Osteoblast (primary cell): ENCODE data around the gene TNK2. TPM values are rescaled to one million over a fixed set of nuclear protein-coding genes. Genes with fewer than 3 reads are reported as not detected.
A peak's percentile ranks its signal among the peaks of the same experiment; 100 is the strongest.

Source experiments
- DNase-seq: peaks from one replicate; pipeline ENCODE4 v3.0.0; 2011; ENCODE audit warnings: low spot score, mixed read lengths; ENCODE audit not compliant: insufficient read length; ENCODE audit errors: missing footprints
- H2AFZ ChIP-seq: 2 replicates; pipeline ENCODE4 v1.6.0; 2011; ENCODE audit warnings: mild to moderate bottlenecking, low read length
- H3K27ac ChIP-seq: 2 replicates; pipeline ENCODE4 v1.5.1; 2011; ENCODE audit warnings: mild to moderate bottlenecking, low read depth, low read length, moderate library complexity
- H3K27me3 ChIP-seq: 2 replicates; pipeline ENCODE4 v1.6.0; 2012; ENCODE audit warnings: mild to moderate bottlenecking, control low read depth, inconsistent platforms, low read length, moderate library complexity; ENCODE audit not compliant: insufficient read depth
- H3K36me3 ChIP-seq: 2 replicates; pipeline ENCODE4 v1.5.1; 2011; ENCODE audit warnings: mild to moderate bottlenecking, low read length, control low read depth, moderate library complexity; ENCODE audit not compliant: insufficient read depth
- H3K4me1 ChIP-seq: 2 replicates; pipeline ENCODE4 v1.5.1; 2011; ENCODE audit warnings: mild to moderate bottlenecking, low read length, control low read depth, moderate library complexity; ENCODE audit not compliant: insufficient read depth
- H3K4me2 ChIP-seq: 2 replicates; pipeline ENCODE4 v1.6.0; 2011; ENCODE audit warnings: mild to moderate bottlenecking, low read length; ENCODE audit not compliant: insufficient read depth
- H3K4me3 ChIP-seq: fragments of 200-600 bp; sonication (generic); 3 replicates; pipeline ENCODE4 v1.5.1; 2012; ENCODE audit warnings: mild to moderate bottlenecking, low read length, inconsistent platforms; ENCODE audit not compliant: insufficient read depth
- H3K79me2 ChIP-seq: 2 replicates; pipeline ENCODE4 v1.6.0; 2012; ENCODE audit warnings: mild to moderate bottlenecking, low read length, control low read depth, inconsistent platforms; ENCODE audit not compliant: insufficient read depth
- H3K9me3 ChIP-seq: 2 replicates; pipeline ENCODE4 v1.5.1; 2011; ENCODE audit warnings: low read depth, low read length, control low read depth
- H4K20me1 ChIP-seq: 2 replicates; pipeline ENCODE4 v1.6.0; 2012; ENCODE audit warnings: mild to moderate bottlenecking, low read length, control low read depth; ENCODE audit not compliant: insufficient read depth
- CTCF ChIP-seq: IDR thresholded peaks from 2 replicates; pipeline ENCODE4 v1.5.1; 2011; ENCODE audit warnings: mild to moderate bottlenecking, low read depth, low read length, moderate library complexity; ENCODE audit errors: extremely low read depth
- total RNA-seq: library from RNA; depleted of rRNA; stranded (reverse); fragments of >200 nt; gene quantifications from 2 replicates; pipeline ENCODE4 v1.2.3, GENCODE V29; 2012

Gene TNK2
- total RNA-seq, 1 donor = 11.6 TPM

GRCh38 chr3:195868336-195868865 lies 40.0 kb downstream of the TNK2 start:
- Histone ChIP-seq H3K27me3 (no peaks in the 10 kb centered on the region), H3K36me3 (no peaks in the 10 kb centered on the region), H4K20me1 (peaks cover 17% of the 10 kb centered on the region), H3K9me3 (no peaks in the 10 kb centered on the region), H3K4me3 (no peak overlapping the region), H3K4me1 (peaks cover 3% of the 10 kb centered on the region), H3K4me2 (no peak overlapping the region), H2AFZ (no peak overlapping the region), H3K79me2 (peaks cover 5% of the 10 kb centered on the region), H3K27ac (no peak overlapping the region)
- no peak for TF ChIP-seq CTCF
- peak; percentile 70 for DNase-seq

- H3K27me3 ChIP-seq = no peaks in the 10 kb centered on the region
- peaks cover 4% of the 10 kb centered on the region for H3K79me2 ChIP-seq
- no peak overlapping the region for H3K27ac ChIP-seq
- peaks cover 5% of the 10 kb centered on the region for H3K4me1 ChIP-seq
- H4K20me1 ChIP-seq = peaks cover 12% of the 10 kb centered on the region
- no peaks in the 10 kb centered on the region for H3K9me3 ChIP-seq
- no peak overlapping the region for H2AFZ ChIP-seq
- no peaks in the 10 kb centered on the region for H3K36me3 ChIP-seq
- peak; percentile 69 for DNase-seq
- TF ChIP-seq CTCF = no peak
- H3K4me2 ChIP-seq = no peak overlapping the region
- no peak overlapping the region for H3K4me3 ChIP-seq
These were observed 40.6 kb downstream of the TNK2 start for GRCh38 chr3:195867631-195868335.

- Histone ChIP-seq H2AFZ (no peak overlapping the region), H3K27ac (no peak overlapping the region), H3K4me3 (no peak overlapping the region), H3K9me3 (no peaks in the 10 kb centered on the region), H3K27me3 (no peaks in the 10 kb centered on the region), H3K79me2 (no peaks in the 10 kb centered on the region), H3K4me2 (no peak overlapping the region), H3K4me1 (peaks cover 5% of the 10 kb centered on the region), H3K36me3 (no peaks in the 10 kb centered on the region), H4K20me1 (peaks cover 12% of the 10 kb centered on the region)
- no peak for TF ChIP-seq CTCF
- peak; percentile 76 for DNase-seq
These were observed 41.5 kb downstream of the TNK2 start for GRCh38 chr3:195866686-195867511.

GRCh38 chr3:195865752-195866151 lies 42.6 kb downstream of the TNK2 start:
- H3K4me1 ChIP-seq = peaks cover 5% of the 10 kb centered on the region
- no peak for TF ChIP-seq CTCF
- no peak overlapping the region for H3K4me2 ChIP-seq

More at GRCh38 chr3:195865752-195866151, 42.6 kb downstream of the TNK2 start:
- Histone ChIP-seq H3K27me3 (no peaks in the 10 kb centered on the region), H3K36me3 (no peaks in the 10 kb centered on the region), H2AFZ (no peak overlapping the region), H4K20me1 (peaks cover 7% of the 10 kb centered on the region), H3K4me3 (no peak overlapping the region), H3K27ac (no peak overlapping the region), H3K9me3 (no peaks in the 10 kb centered on the region), H3K79me2 (no peaks in the 10 kb centered on the region)
- DNase-seq = peak; percentile 71
